ENCODE measurements around the gene ZNF605.
"Not testable (repeated sequence)": the region's sequence is repeated elsewhere in the genome, so short reads cannot be mapped to it uniquely, and the experiment has no call there.

ZNF605 gene

DNA sequence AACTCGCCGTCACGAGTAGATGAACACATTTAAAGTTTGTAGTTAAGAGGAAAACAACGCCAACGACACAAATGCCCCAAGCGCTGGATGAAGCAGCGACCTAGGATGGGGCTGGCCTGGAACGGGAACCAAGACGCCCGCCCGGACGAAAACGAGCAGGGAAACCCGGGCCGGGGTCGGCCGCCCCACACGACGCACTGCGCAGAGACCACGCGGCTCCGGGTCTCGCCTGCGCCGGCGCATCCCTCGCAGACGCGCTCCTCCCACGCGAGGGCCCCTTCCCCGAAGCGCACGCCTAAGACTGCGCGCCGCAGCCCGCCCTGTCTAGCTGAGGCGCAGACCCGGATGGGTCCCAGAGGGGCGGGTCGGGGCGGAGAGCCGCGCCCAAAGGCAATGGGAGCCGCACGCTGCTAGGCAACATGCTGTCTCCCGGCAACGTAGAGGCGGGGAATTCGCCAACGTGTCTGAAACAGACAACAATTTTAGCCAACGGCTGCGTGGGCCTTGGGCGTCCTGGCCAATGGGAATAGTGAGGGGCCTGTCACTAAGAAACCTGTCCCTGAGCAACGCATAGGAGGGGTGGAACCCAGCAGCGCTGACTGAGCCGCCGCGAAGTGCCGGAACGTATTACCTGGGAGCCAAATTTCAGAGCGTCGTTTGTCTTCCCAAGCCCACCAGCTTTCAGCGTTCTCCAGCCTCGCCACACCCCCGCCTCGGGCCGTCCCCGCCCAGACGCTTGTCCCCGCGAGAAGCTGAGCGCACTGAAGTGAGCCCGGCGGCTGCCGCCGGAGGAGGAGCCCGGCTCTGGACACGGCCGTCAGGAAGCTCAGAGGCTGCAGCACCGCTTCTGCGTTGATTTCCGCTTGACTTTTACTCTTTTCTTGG, 47.7 kb downstream of the ZNF605 start:
- DNase-seq (ENCODE audit: extremely low read depth in 1 of 2, low read depth in 1 of 2), result peak; percentile 87 to 92

DNA sequence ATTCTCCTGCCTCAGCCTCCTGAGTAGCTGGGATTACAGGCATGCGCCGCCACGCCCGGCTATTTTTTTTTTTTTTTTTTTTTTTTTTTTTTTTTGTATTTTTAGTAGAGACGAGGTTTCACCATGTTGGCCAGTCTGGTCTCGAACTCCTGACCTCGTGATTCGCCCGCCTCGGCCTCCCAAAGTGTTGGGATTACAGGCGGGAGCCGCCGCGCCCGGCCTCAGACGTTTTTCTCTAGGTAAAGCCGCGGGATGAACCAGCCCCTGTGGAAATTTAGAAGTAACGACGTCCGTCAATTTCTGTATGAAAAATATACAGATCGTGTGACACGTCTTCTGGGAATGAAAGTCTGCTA, 48.3 kb downstream of the ZNF605 start:
- not testable (repeated sequence) for DNase-seq (ENCODE audit: extremely low read depth in 1 of 2, low read depth in 1 of 2)

DNA sequence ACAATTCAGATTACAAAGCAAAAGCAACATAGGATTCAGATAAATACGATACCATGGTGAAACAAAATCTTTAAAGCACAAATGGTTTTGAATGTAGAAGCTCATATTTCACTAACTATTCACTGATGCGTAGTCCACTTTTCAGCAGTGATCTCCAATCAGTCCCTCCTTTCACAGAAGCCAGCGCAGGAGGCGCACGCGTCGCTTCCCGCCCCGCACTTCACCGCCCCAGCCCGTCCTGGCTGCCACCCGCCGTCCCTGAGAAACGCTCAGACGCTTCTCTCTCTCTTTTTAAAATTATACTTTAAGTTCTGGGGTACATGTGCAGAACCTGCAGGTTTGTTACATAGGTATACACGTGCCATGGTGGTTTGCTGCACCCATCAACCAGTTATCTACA, 48.9 kb downstream of the ZNF605 start:
- DNase-seq (ENCODE audit: extremely low read depth in 1 of 2, low read depth in 1 of 2), result no peak

DNA sequence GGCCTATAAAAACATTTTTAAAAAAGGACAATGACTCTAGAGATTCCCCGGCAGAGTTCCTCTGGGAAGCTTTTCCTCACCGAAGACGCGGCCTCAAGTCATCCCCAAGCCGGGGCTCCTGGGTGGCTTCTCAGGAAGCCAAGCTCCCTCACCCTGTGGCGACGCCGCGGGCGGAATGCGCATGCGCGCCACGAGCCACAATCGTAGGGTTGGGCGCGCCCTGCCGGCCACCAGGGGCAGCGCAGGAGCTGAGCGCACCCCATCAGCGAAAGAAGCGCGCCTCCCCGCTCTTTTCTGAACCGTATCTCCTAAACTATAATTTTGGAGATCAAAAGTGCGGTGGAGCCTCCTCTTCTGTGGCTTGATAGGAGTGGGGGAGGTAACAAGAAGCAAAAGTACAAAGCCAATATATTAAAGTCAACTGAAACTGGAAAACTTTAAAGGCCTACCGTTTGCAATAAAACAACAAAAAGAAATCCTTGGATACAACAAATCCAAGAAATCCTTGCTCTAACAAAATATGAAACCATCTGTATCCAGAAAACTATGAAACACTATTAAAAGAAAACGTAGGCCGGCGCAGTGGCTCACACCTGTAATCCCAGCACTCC, 51.3 kb downstream of the ZNF605 start:
- DNase-seq (ENCODE audit: extremely low read depth in 1 of 2, low read depth in 1 of 2), result peak; percentile 68 to 87

DNA sequence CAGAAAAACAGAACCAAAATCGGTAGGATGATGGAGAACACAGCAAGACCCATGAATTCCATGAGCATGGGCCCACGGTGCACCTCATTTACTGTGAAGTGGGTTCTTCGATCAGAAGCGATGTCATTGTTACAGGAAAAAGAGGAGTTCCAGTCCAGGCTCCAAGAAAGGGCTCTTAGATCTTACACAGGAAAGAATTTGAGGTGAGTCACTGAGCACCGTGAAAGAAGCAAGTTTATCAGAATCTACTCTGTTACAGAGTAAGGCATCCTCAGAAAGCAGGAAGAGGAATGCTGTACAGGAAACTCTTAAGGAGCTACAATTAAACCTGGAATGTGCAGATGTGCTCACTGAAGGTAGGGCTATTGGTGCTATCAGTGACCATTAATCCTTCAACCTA, 57.1 kb downstream of the ZNF605 start:
- DNase-seq (ENCODE audit: extremely low read depth in 1 of 2, low read depth in 1 of 2), result no peak

DNA sequence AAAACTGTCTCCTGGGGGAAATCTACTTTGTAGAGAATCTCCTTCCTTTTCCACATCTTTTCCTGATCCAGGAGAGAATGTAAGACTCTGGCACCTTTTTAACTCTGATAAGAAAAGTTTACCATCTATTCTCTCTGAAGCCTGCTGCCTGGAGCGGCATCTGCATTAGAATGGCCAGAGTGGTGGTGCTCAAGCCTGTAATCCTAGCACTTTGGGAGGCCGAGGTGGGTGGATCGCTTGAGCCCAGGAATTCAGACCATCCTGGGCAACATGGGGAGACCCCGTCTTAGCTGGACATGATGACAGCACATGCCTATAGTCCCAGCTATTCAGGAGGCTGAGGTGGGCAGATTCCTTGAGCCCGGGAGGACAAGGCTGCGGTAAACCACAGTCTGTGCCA, 67.3 kb downstream of the ZNF605 start:
- DNase-seq (ENCODE audit: extremely low read depth in 1 of 2, low read depth in 1 of 2), result no peak

DNA sequence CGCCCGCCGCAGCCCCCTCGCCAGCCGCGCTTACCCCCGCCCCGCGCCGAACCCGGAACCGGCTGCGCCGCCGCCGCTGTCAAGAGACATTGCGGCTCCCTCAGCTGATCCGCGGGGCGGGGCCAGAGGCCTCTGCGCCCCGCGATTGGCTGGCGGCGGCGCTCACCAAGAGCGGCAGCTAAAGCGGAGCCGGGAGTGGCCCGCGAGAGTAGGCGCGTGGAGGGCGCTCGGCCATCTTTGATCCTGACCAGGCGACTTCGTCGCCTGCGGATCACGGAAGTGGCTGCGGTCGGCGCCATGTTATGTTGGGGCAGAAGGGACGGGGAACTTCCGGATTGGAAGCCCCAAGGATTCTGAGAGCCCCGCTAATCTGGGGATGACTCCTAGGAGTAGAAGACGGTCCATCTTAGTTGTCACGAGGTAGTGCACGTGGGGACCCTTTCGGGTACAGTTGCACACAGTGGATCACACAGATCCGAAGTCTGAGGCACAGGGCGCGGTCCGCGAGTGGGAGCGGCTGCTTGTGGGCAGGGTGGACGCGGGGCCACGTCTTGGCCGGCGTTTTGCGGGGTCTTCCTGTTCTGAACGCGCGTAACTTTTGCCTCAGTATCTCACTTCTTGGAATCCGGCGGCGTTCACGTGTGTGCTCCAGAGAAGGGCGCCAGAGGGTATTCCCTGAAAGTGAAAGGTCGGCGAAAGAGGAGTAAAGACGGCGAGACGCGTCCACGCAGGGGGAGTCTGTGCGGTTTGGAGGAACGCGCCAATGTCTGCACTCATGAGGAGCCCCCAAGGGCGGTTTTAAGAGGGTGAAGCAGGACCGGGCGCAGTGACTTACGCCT, 68.4 kb downstream of the ZNF605 start, which contains the start of gene CHFR:
TSS of gene CHFR (minus strand) at position 93 of the 839 bp plus-strand sequence. CDS start 277 bp downstream, outside the sequence.
- DNase-seq (ENCODE audit: extremely low read depth in 1 of 2, low read depth in 1 of 2), result peak; percentile 82 to 88

DNA sequence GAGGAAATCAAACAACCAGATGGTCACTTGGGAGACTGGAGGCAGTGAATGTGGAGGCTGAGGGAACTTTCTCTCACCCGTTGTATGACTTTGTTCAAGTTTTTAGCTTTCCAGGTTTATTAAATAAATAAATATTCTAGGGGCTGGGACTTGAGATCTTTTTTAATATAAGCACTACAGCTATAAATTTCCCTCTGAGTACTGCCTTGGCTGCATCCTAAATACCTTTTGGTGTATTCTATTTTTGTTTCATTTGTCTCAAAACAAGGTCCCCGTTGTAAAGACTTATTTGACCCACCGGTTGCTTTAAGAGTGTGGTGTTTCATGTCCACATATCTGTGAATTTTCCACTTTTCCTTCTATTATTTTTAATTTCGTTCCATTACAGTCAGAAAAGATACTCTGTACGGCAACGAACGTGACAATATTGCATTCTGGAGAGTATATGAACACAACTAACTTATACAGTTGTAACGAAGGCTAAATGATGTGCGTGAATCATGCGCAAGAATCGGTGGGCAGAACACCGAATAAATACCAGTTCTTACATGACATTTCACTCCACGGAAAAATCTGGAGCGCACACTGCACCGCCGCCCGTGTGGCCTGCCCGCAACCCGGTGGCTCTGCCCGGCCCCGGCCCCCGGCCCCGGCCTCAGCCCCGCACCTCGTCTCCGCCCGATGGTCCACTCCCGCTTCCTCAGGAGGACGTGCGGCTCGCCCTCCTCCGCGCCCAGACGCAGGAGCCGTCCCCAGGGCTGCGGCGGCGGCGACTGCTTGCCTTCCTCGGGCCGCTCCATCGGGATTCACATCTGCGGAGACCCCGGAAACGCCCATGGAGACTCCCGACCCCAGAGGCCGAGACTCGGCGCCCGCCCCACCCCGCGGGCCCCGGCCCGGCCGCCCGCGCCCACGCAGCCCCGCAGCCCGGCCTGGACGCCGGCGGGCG, 69.3 kb downstream of the ZNF605 start:
- no peak for DNase-seq (ENCODE audit: extremely low read depth in 1 of 2, low read depth in 1 of 2)

DNA sequence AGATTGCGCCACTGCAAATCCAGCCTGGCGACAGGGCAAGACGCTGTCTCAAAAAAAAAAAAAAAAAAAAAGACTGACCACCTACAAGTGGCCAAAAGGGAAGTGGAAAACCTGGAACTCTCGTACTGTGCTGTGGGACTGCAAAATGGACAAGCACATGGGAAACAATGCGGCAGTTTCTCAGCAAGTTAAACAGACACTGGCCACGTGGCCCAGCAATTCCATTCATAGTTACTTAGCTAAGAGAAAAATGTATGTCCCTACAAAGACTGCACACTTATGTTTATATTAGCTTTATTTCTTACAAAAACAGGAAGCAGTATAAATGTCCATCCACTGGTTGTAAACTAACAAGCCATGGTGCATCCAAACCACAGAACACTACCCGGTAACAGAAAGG, 74.3 kb downstream of the ZNF605 start:
- DNase-seq (ENCODE audit: extremely low read depth in 1 of 2, low read depth in 1 of 2), result no peak

DNA sequence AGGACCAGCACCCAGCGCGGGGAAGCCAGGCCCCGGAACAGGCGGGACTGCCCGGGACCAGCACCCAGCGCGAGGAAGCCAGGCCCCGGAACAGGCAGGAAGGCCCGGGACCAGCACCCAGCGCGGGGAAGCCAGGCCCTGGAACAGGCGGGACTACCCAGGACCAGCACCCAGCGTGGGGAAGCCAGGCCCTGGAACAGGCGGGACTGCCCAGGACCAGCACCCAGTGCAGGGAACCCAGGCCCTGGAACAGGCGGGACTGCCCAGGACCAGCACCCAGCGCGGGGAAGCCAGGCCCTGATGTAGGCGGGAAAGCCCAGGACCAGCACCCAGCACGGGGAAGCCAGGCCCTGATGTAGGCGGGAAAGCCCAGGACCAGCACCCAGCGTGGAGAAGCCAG, 81.5 kb downstream of the ZNF605 start:
- not testable (repeated sequence) for DNase-seq (ENCODE audit: extremely low read depth in 1 of 2, low read depth in 1 of 2)

DNA sequence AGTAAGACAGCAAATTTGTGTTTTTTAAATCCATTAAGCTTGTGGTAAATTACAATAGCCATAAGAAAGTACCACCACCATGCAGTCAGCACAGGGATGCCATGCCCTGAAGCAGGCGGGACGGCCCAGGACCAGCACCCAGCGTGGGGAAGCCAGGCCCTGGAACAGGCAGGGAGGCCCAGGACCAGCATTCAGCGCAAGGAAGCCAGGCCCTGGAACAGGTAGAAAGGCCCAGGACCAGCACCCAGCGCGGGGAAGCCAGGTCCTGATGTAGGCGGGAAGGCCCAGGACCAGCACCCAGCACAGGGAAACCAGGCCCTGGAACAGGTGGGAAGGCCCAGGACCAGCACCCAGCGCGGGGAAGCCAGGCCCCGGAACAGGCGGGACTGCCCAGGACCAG, 81.9 kb downstream of the ZNF605 start:
- no peak for DNase-seq (ENCODE audit: extremely low read depth in 1 of 2, low read depth in 1 of 2)

DNA sequence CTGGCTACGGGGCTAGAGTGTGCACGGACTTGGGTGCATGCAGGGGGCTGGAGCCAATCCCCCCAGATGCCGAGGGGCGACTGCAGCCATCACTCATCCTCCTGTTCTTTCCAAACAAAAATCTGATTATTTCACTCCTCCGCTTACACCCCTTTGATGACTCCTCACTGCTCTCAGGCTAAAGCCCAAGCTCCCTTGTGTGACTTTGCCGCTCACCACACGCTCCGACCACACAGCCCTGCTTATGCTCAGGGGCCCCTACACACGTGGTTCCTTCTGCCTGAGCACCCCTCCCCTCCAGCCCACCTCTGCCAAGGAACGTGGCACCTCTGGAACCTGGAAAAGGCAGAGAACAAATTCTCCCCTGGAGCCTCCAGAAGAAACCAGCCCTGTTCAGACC, 82.4 kb downstream of the ZNF605 start:
- no peak for DNase-seq (ENCODE audit: extremely low read depth in 1 of 2, low read depth in 1 of 2)

DNA sequence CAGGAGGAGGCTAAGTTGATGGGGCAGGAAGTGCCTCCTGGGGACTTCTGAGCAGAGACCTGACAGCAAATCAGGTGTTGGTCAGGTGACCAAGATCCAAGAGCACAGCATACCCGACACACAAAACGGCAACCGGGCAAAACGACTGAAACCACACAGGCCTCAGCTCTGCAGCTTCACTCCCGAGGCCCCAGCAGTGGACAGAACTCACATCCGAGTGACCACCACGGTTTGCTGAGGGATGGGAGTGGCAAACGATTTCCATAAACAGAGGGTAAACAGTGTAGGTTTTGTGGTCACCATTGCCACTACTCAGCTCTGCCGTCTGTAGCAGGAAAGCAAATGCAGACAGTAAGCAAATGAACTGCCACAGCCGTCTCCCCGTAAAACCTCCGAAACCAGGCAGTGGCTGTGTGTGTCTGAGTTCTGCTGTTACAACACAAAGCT, 83.1 kb downstream of the ZNF605 start:
- DNase-seq (ENCODE audit: extremely low read depth in 1 of 2, low read depth in 1 of 2), result no peak

DNA sequence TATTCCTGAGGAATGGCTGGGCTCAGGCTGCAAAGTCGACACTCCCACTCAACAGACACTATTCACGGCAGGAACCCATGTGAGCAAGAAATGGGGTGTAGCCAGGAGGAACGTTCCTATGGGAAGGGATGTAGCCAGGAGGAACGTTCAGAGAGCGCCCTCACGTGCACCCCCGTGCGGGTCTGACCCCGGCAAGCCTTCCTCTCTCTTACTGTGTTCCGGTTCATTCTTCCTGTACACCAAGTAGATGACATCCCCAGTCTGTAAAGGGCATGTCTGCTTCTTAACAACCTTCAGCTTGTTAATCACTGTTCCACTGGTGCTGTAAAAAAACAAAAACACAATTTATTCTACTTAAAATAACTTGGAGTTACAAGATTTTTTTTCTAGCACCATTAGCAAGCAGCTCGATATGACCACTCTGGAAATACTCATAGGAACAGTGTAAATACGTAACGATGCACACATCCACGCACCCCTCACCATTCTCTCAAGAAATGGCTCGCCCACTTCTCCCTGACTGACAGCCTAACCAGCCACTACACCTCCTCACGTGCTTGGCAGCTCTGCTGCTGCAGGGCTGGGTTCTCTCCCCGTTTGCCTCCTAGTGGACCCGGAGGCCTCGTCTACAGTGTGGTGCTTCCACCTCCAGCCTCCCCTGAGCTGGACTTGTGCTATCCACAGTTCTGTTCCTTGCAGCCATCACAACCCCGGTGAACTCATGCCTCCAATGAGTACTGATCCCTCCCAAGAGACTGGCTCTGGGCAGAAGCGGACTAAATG, 83.8 kb downstream of the ZNF605 start:
- no peak for DNase-seq (ENCODE audit: extremely low read depth in 1 of 2, low read depth in 1 of 2)

DNA sequence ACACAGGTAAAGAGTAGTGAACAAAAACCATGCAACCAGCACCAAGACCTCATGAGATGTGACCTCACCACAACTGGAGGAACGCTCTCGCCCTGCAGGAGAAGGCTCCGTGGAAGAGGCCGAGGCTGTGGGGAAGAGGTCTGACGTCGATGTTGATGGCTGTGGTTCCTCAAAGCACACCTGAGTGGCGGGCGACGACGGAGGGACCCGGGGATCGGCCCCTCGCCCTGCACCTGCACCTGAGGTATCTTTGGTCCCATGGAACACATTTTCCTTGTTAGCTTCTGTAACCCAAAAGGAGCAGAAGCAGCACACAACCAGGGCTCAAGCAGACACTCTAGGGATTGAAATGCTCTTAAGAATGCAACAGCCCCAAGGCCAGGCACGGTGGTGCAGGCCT, 86.6 kb downstream of the ZNF605 start:
- DNase-seq (ENCODE audit: extremely low read depth in 1 of 2, low read depth in 1 of 2), result no peak
